Measurements from ENCODE around the gene CYP2A6.

- TF ChIP-seq CTCF (IDR thresholded peaks at IDR 0.05 in 8 of 11, conservative IDR thresholded peaks at IDR 0.05 in 3 of 11) (peak; percentile 78 to 96 (median 93)), POLR2A (IDR thresholded peaks at IDR 0.05) (no peak), POLR2AphosphoS5 (IDR thresholded peaks at IDR 0.05) (peak; percentile 88 to 90 (median 90))
Measured at GRCh38 chr19:40806423-40807146, 43.7 kb downstream of the CYP2A6 start.
